H1 (cell line): ENCODE results near the gene LMX1A. TPM values are rescaled to one million over a fixed set of nuclear protein-coding genes. Genes with fewer than 3 reads are reported as not detected.

Experiments
- CHD7 ChIP-seq: fragments of 300-600 bp; sonication (generic); IDR thresholded peaks from 2 replicates; pipeline ENCODE4 v1.7.1; 2012; ENCODE audit warnings: low read length, moderate library complexity, mild to moderate bottlenecking, inconsistent platforms; ENCODE audit not compliant: insufficient replicate concordance
- FOSL1 ChIP-seq: IDR thresholded peaks from 2 replicates; pipeline ENCODE4 v1.6.1; 2011; ENCODE audit warnings: mild to moderate bottlenecking, low read depth, low read length, moderate library complexity; ENCODE audit not compliant: insufficient read depth
- JUN ChIP-seq: IDR thresholded peaks from 2 replicates; pipeline ENCODE4 v1.6.1; 2011; ENCODE audit warnings: low read depth, mild to moderate bottlenecking, improper control_type of control experiment, low read length
- KDM1A ChIP-seq: fragments of 200-600, 300-600 bp; sonication (generic); IDR thresholded peaks from 2 replicates; pipeline ENCODE4 v1.7.1; 2016; ENCODE audit warnings: mild to moderate bottlenecking, low read length, borderline replicate concordance
- POU5F1 ChIP-seq: IDR thresholded peaks from 2 replicates; pipeline ENCODE4 v1.6.1; 2011; ENCODE audit warnings: low read depth, mild to moderate bottlenecking, low read length, moderate library complexity
- RBBP5 ChIP-seq: IDR thresholded peaks from 2 replicates; pipeline ENCODE4 v1.7.1; 2012; ENCODE audit warnings: low read depth, mild to moderate bottlenecking, inconsistent platforms, low read length, moderate library complexity, borderline replicate concordance
- RFX5 ChIP-seq: IDR thresholded peaks from 2 replicates; pipeline ENCODE4 v1.6.1; 2011; ENCODE audit warnings: low read depth, low read length, improper control_type of control experiment, borderline replicate concordance
- RNF2 ChIP-seq: fragments of 200-900, 300-1000 bp; sonication (generic); IDR thresholded peaks from 2 replicates; pipeline ENCODE4 v1.7.1; 2016; ENCODE audit warnings: borderline replicate concordance, low read depth, mild to moderate bottlenecking, antibody characterized with exemption, low read length; ENCODE audit not compliant: poor library complexity, severe bottlenecking; ENCODE audit errors: missing control alignments
- SUZ12 ChIP-seq: fragments of 200-600 bp; sonication (generic); IDR thresholded peaks from 2 replicates; pipeline ENCODE4 v1.6.1; 2012; ENCODE audit warnings: mild to moderate bottlenecking, inconsistent platforms, low read length, moderate library complexity, mixed read lengths
- USF2 ChIP-seq: IDR thresholded peaks from 2 replicates; pipeline ENCODE4 v1.6.1; 2011; ENCODE audit warnings: low read length, improper control_type of control experiment
- polyA plus RNA-seq, 7 experiments: library from polyadenylated mRNA; depleted of rRNA in 3 of 7; stranded (reverse) in 5 of 7; unstranded in 2 of 7; fragments of >200 nt in 5 of 7; fragments of 200-250 nt in 2 of 7; gene quantifications; 1 replicate in 5 of 7; 2 replicates in 1 of 7; 4 replicates in 1 of 7; pipeline versions ENCODE4 v1.2.1 to v1.2.3, GENCODE V29; 2011 to 2013; ENCODE audit warnings: missing spikeins in 2 of 7, mixed read lengths in 2 of 7
- total RNA-seq: library from RNA; stranded (reverse); fragmentation: NEBNext Ultra II Directional; extraction: Animal tissue kit (Norgen Biotek cat#: 25700); gene quantifications from 2 replicates; pipeline ENCODE4 v1.2.1, GENCODE V29; 2021

The LMX1A gene
- total and polyA plus RNA-seq, 2 of the 8 experiments (the other 6 are each of a cell fraction or from before 2014, with no cell fraction given), result not detected

- TF ChIP-seq CHD7 (no peak), RFX5 (no peak), SUZ12 (no peak), JUN (no peak), KDM1A (no peak), FOSL1 (no peak), RBBP5 (no peak), RNF2 (no peak), USF2 (no peak), POU5F1 (no peak)
These were observed 27.4 kb downstream of the LMX1A start (continued) for GRCh38 chr1:165329104-165329503.
